PC-9 (cell line): ENCODE measurements around the gene OBSL1. TPM values are rescaled to one million over a fixed set of nuclear protein-coding genes. Genes with fewer than 3 reads are reported as not detected.
A peak's percentile ranks its signal among the peaks of the same experiment; 100 is the strongest.

Experiments
- BruUV-seq: library from RNA; stranded (reverse); fragments of 400-500 nt; replicated peaks from 2 replicates; lab custom pipeline; 2021; lab: Mats Ljungman, UMichigan
- CTCF ChIA-PET: fragments of 300-600 bp; sonication (Branson Sonifier 250); formaldehyde crosslinking; loops from one replicate; lab custom pipeline; 2022; ENCODE audit warnings: antibody characterized with exemption; lab: Charles Lee
- POLR2A ChIA-PET: fragments of 300-600 bp; sonication (Branson Sonifier 250); formaldehyde crosslinking; loops from one replicate; lab custom pipeline; 2022; ENCODE audit warnings: antibody characterized with exemption; ENCODE audit not compliant: unreplicated experiment; lab: Charles Lee
- DNase-seq, 2 experiments: peaks; one replicate each; pipeline versions ENCODE4 v3.0.0 to v3.0.0-alpha.2; 2015 to 2022; ENCODE audit warnings: mixed read lengths in 1 of 2
- H2AFZ ChIP-seq: fragments of 200-600 bp; sonication (generic); 2 replicates; pipeline ENCODE4 v1.8.1; 2017; ENCODE audit warnings: antibody characterized with exemption
- H3F3A ChIP-seq: fragments of 200-600 bp; sonication (generic); 2 replicates; pipeline ENCODE4 v1.8.1; 2017; ENCODE audit warnings: antibody characterized with exemption, mild to moderate bottlenecking, low read depth; ENCODE audit not compliant: insufficient read depth
- H3K27ac ChIP-seq: fragments of 200-600 bp; sonication (generic); 2 replicates; pipeline ENCODE4 v1.6.1; 2016; ENCODE audit warnings: mixed run types
- H3K27me3 ChIP-seq: fragments of 200-600 bp; sonication (generic); 2 replicates; pipeline ENCODE4 v1.6.1; 2016; ENCODE audit warnings: low read depth, mixed run types; ENCODE audit not compliant: insufficient read depth
- H3K36me3 ChIP-seq: fragments of 200-600 bp; sonication (generic); 2 replicates; pipeline ENCODE4 v1.6.1; 2016; ENCODE audit warnings: low read depth, mixed run types
- H3K4me1 ChIP-seq: fragments of 200-600 bp; sonication (generic); replicated peaks from 2 replicates; pipeline ENCODE4 v1.6.1; 2016; ENCODE audit warnings: mixed run types; ENCODE audit not compliant: insufficient read depth
- H3K4me2 ChIP-seq: fragments of 200-600 bp; sonication (generic); 2 replicates; pipeline ENCODE4 v1.6.1; 2017; ENCODE audit warnings: mixed run types
- H3K4me3 ChIP-seq: fragments of 200-600 bp; sonication (generic); 2 replicates; pipeline ENCODE4 v1.6.1; 2016; ENCODE audit warnings: mixed run types
- H3K79me2 ChIP-seq: fragments of 200-600 bp; sonication (generic); 2 replicates; pipeline ENCODE4 v1.6.1; 2017; ENCODE audit warnings: low read depth, mixed run types
- H3K9me2 ChIP-seq: fragments of 200-600 bp; sonication (generic); 2 replicates; pipeline ENCODE4 v1.8.1; 2017; ENCODE audit warnings: mild to moderate bottlenecking; ENCODE audit not compliant: insufficient read depth
- H3K9me3 ChIP-seq: fragments of 200-600 bp; sonication (generic); 2 replicates; pipeline ENCODE4 v1.8.1; 2016; ENCODE audit warnings: low read depth; ENCODE audit not compliant: insufficient read depth
- H4K20me1 ChIP-seq: fragments of 200-600 bp; sonication (generic); 2 replicates; pipeline ENCODE4 v1.8.1; 2017; ENCODE audit not compliant: insufficient read depth
- CTCF ChIP-seq: fragments of 200-600 bp; sonication (generic); conservative IDR thresholded peaks from 2 replicates; pipeline ENCODE4 v1.6.1; 2017; ENCODE audit warnings: mixed run types, antibody characterized with exemption, mild to moderate bottlenecking, moderate library complexity
- EZH2 ChIP-seq: fragments of 200-600 bp; sonication (generic); IDR thresholded peaks from 2 replicates; pipeline ENCODE4 v1.8.0; 2017; ENCODE audit warnings: antibody characterized with exemption, low read depth
- intact Hi-C: fragments of 100-400 bp; cut with micrococcal nuclease; formaldehyde crosslinking; loops from one replicate; pipeline ENCODE4 v1.10.0; 2022; ENCODE audit not compliant: unreplicated experiment
- total RNA-seq: library from RNA; stranded (reverse); gene quantifications from 2 replicates; pipeline ENCODE4 v1.2.3, GENCODE V29; 2021

The OBSL1 gene
- total RNA-seq, 1 experiment from 2014 or later = 110 TPM

- H3K27ac ChIP-seq = no peak overlapping the region
- no peaks in the 10 kb centered on the region for H3K9me3 ChIP-seq
- H2AFZ ChIP-seq = no peak overlapping the region
- no TSS peak for BruUV-seq
- intact Hi-C loops = no loop called here
- peak overlapping the region; percentile 57; the same call in 1 of the 2 replicates for H3K4me3 ChIP-seq
- H3K4me2 ChIP-seq = peak overlapping the region; percentile 88
- H3K4me1 ChIP-seq = no peaks in the 10 kb centered on the region
- no peaks in the 10 kb centered on the region for H4K20me1 ChIP-seq
- TF ChIP-seq EZH2 (no peak), CTCF (no peak)
- CTCF ChIA-PET = interaction anchor here (1.3 kb wide), 1 partner anchor 8 kb away, joined by 3 read pairs; no protein-coding TSS in a partner anchor
- no peaks in the 10 kb centered on the region for H3K27me3 ChIP-seq
- no peaks in the 10 kb centered on the region for H3K36me3 ChIP-seq
- H3F3A ChIP-seq = no peaks in the 10 kb centered on the region
- POLR2A ChIA-PET = no interaction called here
- no peak for DNase-seq
- H3K79me2 ChIP-seq = no peaks in the 10 kb centered on the region
- no peaks in the 10 kb centered on the region for H3K9me2 ChIP-seq
Observed at GRCh38 chr2:219553168-219553417, 18.2 kb downstream of the OBSL1 start.

GRCh38 chr2:219552382-219553167, 18.8 kb downstream of the OBSL1 start:
- Histone ChIP-seq H3K4me1 (no peaks in the 10 kb centered on the region), H3K27ac (no peak overlapping the region), H3K4me2 (peak overlapping the region; percentile 88), H3F3A (no peaks in the 10 kb centered on the region), H3K27me3 (no peaks in the 10 kb centered on the region), H2AFZ (peak overlapping the region; percentile 79), H3K9me3 (no peaks in the 10 kb centered on the region), H3K4me3 (peak overlapping the region; percentile 57), H3K79me2 (no peaks in the 10 kb centered on the region), H3K9me2 (no peaks in the 10 kb centered on the region), H3K36me3 (no peaks in the 10 kb centered on the region), H4K20me1 (no peaks in the 10 kb centered on the region)
- no peak for TF ChIP-seq CTCF
- no peak for TF ChIP-seq EZH2
- no TSS peak for BruUV-seq
- ChIA-PET POLR2A (interaction anchor here (0.5 to 0.6 kb wide), 4 partner anchors 18 to 74 kb away, joined by 3 to 6 read pairs (median 3); a partner anchor contains a TSS), CTCF (interaction anchor here (0.6 to 1.3 kb wide), 3 partner anchors 9 to 1209 kb away, joined by 3 to 18 read pairs (median 13); no protein-coding TSS in a partner anchor)
- intact Hi-C loops = no loop called here
- DNase-seq = peak; percentile 37 to 90

- H3K4me1 ChIP-seq = no peaks in the 10 kb centered on the region
- no peaks in the 10 kb centered on the region for H3K9me3 ChIP-seq
- ChIA-PET CTCF (interaction anchor here (0.6 to 1.3 kb wide), 3 partner anchors 10 to 1208 kb away, joined by 3 to 18 read pairs (median 13); no protein-coding TSS in a partner anchor), POLR2A (interaction anchor here (0.5 to 0.6 kb wide), 4 partner anchors 19 to 73 kb away, joined by 3 to 6 read pairs (median 3); a partner anchor contains a TSS)
- H3K79me2 ChIP-seq = no peaks in the 10 kb centered on the region
- peak overlapping the region; percentile 57 for H3K4me3 ChIP-seq
- intact Hi-C loops = no loop called here
- no peaks in the 10 kb centered on the region for H3F3A ChIP-seq
- H3K4me2 ChIP-seq = peak overlapping the region; percentile 88
- no peaks in the 10 kb centered on the region for H3K36me3 ChIP-seq
- no peaks in the 10 kb centered on the region for H3K9me2 ChIP-seq
- DNase-seq = no peak
- no peaks in the 10 kb centered on the region for H3K27me3 ChIP-seq
- BruUV-seq = no TSS peak
- TF ChIP-seq CTCF (no peak), EZH2 (no peak)
- H4K20me1 ChIP-seq = no peaks in the 10 kb centered on the region
- H3K27ac ChIP-seq = no peak overlapping the region
- peak overlapping the region; percentile 79 for H2AFZ ChIP-seq
Observed at GRCh38 chr2:219551441-219552381, 19.6 kb downstream of the OBSL1 start.
